ENCODE data around the gene CYLD.

CYLD gene

GRCh38 chr16:50789757-50790156, 47.9 kb downstream of the CYLD start:
- DNase-seq: no peak

- DNase-seq: no peak
Measured at GRCh38 chr16:50791522-50791921, 49.6 kb downstream of the CYLD start.

- no peak for DNase-seq
Measured at GRCh38 chr16:50796829-50797228, 54.9 kb downstream of the CYLD start.

GRCh38 chr16:50797456-50797855, 55.6 kb downstream of the CYLD start:
- no peak for DNase-seq

- DNase-seq: peak; percentile 49
Measured at GRCh38 chr16:50800074-50800473, 58.2 kb downstream of the CYLD start.

GRCh38 chr16:50801036-50801435, 59.1 kb downstream of the CYLD start:
- no peak for DNase-seq

- no peak for DNase-seq
Measured at GRCh38 chr16:50802000-50802399, 60.1 kb downstream of the CYLD start.

- no peak for DNase-seq
Measured at GRCh38 chr16:50802961-50803360, 61.1 kb downstream of the CYLD start.

GRCh38 chr16:50804290-50804907, 62.5 kb downstream of the CYLD start:
- DNase-seq: no peak

GRCh38 chr16:50806099-50807062, 64.5 kb downstream of the CYLD start:
- peak; percentile 81 for DNase-seq

- DNase-seq: no peak
Measured at GRCh38 chr16:50808929-50809538, 67.1 kb downstream of the CYLD start.

- DNase-seq: no peak
Measured at GRCh38 chr16:50809561-50809960, 67.7 kb downstream of the CYLD start.

GRCh38 chr16:50810241-50810965, 68.5 kb downstream of the CYLD start:
- DNase-seq: no peak

GRCh38 chr16:50812046-50812445, 70.2 kb downstream of the CYLD start:
- no peak for DNase-seq

GRCh38 chr16:50812876-50813466, 71.1 kb downstream of the CYLD start:
- no peak for DNase-seq

- no peak for DNase-seq
Measured at GRCh38 chr16:50814052-50814451, 72.2 kb downstream of the CYLD start.

GRCh38 chr16:50814541-50814940, 72.7 kb downstream of the CYLD start:
- DNase-seq: peak; percentile 70

GRCh38 chr16:50815382-50815781, 73.5 kb downstream of the CYLD start:
- DNase-seq: no peak

GRCh38 chr16:50816901-50817555, 75.1 kb downstream of the CYLD start:
- DNase-seq: no peak

- no peak for DNase-seq
Measured at GRCh38 chr16:50818380-50818779, 76.5 kb downstream of the CYLD start.

GRCh38 chr16:50819706-50820105, 77.8 kb downstream of the CYLD start:
- no peak for DNase-seq

- DNase-seq: no peak
Measured at GRCh38 chr16:50820225-50820624, 78.3 kb downstream of the CYLD start.

Measured in NCI-H2171 (cell line).